GM12801 (cell line): ENCODE data around the gene SLC9A3.

Experiments used
- CTCF ChIP-seq: IDR thresholded peaks from one replicate; pipeline ENCODE4 v1.5.1; 2011; ENCODE audit warnings: control low read depth; ENCODE audit not compliant: insufficient read length; ENCODE audit errors: extremely low read depth

The SLC9A3 gene

GRCh38 chr5:490116-491106 lies 33.8 kb downstream of the SLC9A3 start:
- TF ChIP-seq CTCF = no peak

DNA sequence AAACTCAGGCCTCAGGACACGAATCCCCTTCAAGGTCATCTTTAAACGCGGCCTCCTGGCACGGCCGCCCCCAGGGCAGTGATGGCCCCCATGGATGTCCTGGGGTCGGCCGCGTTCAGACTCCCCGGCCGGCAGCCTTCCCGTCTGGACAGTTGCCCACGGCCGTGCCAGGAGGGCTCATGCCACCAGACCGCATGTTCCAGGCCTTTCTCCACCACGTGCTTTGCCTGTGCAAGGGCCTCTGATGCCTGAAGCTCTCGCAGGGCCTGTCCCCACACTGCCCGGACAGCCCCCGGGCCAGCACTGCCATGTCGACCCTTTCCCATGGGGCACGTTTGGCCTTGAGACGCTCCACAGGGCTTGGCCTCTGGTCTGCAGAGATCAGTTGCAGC lies 34.6 kb downstream of the SLC9A3 start:
- TF ChIP-seq CTCF = no peak

- no peak for TF ChIP-seq CTCF
These were observed 35.2 kb downstream of the SLC9A3 start for GRCh38 chr5:488744-489688.

- no peak for TF ChIP-seq CTCF
These were observed 36.0 kb downstream of the SLC9A3 start for GRCh38 chr5:488241-488640.

DNA sequence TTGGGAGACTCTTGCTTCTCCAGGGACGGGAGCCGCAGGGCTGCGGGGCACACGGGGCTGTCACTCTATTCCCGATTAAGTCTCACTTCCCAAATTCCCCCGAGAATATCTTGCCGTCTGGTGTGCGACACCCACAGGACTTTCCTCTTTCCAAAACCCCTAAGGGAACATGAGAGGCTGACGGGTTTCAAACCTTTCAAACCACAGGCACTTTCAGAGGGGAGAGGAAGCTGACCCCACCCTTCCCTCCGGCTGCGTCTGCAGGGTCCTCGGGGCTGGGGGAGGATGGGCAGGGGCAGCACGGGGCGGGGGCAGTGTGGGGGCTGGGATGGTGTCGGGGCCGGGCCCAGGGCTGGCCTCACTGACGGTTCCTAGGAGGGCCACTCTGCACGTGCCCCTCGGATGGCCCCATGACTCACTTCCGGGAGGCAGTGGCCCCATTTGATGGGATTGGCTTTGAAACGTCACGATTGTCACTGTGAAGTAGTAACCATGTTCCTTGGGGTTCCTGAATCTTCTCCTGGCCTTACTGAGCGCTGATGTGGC lies 38.2 kb downstream of the SLC9A3 start:
- TF ChIP-seq CTCF = no peak

GRCh38 chr5:485113-485945 lies 38.9 kb downstream of the SLC9A3 start:
- TF ChIP-seq CTCF = no peak
